HEK293 (cell line): Measurements from ENCODE around the gene ZNF425.

Source experiments
- CTCF ChIP-seq: fragments of 450-650 bp; formaldehyde crosslinking; IDR thresholded peaks from 2 replicates; pipeline ENCODE4 v1.5.1; 2016; ENCODE audit warnings: missing biosample characterization, missing genetic modification characterization
- EGR2 ChIP-seq: fragments of 450-650 bp; formaldehyde crosslinking; IDR thresholded peaks from 2 replicates; pipeline ENCODE4 v1.5.1; 2016; ENCODE audit warnings: low read depth, missing biosample characterization, missing genetic modification characterization
- GLIS1 ChIP-seq: fragments of 450-650 bp; formaldehyde crosslinking; IDR thresholded peaks from 2 replicates; pipeline ENCODE4 v1.5.1; 2016; ENCODE audit warnings: missing biosample characterization, missing genetic modification characterization
- KLF10 ChIP-seq: fragments of 450-650 bp; IDR thresholded peaks from 2 replicates; pipeline ENCODE4 v1.5.1; 2018; ENCODE audit warnings: missing biosample characterization, mild to moderate bottlenecking, missing genetic modification characterization
- KLF17 ChIP-seq: fragments of 450-650 bp; formaldehyde crosslinking; IDR thresholded peaks from 2 replicates; pipeline ENCODE4 v1.5.1; 2016; ENCODE audit warnings: missing biosample characterization, missing genetic modification characterization
- KLF7 ChIP-seq: fragments of 450-650 bp; formaldehyde crosslinking; IDR thresholded peaks from 2 replicates; pipeline ENCODE4 v1.5.1; 2016; ENCODE audit warnings: missing biosample characterization, missing genetic modification characterization, borderline replicate concordance
- OSR2 ChIP-seq: fragments of 450-650 bp; formaldehyde crosslinking; IDR thresholded peaks from 2 replicates; pipeline ENCODE4 v1.5.1; 2016; ENCODE audit warnings: missing biosample characterization, missing genetic modification characterization
- SP2 ChIP-seq: fragments of 450-650 bp; formaldehyde crosslinking; IDR thresholded peaks from 2 replicates; pipeline ENCODE4 v1.5.1; 2016; ENCODE audit warnings: missing biosample characterization, missing genetic modification characterization
- SP7 ChIP-seq: fragments of 450-650 bp; formaldehyde crosslinking; IDR thresholded peaks from 2 replicates; pipeline ENCODE4 v1.5.1; 2016; ENCODE audit warnings: missing biosample characterization, missing genetic modification characterization
- ZBTB10 ChIP-seq: fragments of 450-650 bp; formaldehyde crosslinking; IDR thresholded peaks from 2 replicates; pipeline ENCODE4 v1.5.1; 2016; ENCODE audit warnings: missing biosample characterization, missing genetic modification characterization
- ZBTB11 ChIP-seq: fragments of 450-650 bp; formaldehyde crosslinking; conservative IDR thresholded peaks from 2 replicates; pipeline ENCODE4 v1.5.1; 2016; ENCODE audit warnings: low read depth, missing biosample characterization, missing genetic modification characterization
- ZBTB20 ChIP-seq: fragments of 450-650 bp; formaldehyde crosslinking; IDR thresholded peaks from 2 replicates; pipeline ENCODE4 v1.5.1; 2016; ENCODE audit warnings: missing biosample characterization, missing genetic modification characterization
- ZBTB6 ChIP-seq: fragments of 450-650 bp; formaldehyde crosslinking; IDR thresholded peaks from 2 replicates; pipeline ENCODE4 v1.5.1; 2017; ENCODE audit warnings: missing biosample characterization, missing genetic modification characterization
- ZBTB7A ChIP-seq: fragments of 450-650 bp; formaldehyde crosslinking; IDR thresholded peaks from 2 replicates; pipeline ENCODE4 v1.5.1; 2016; ENCODE audit warnings: low read depth, missing biosample characterization, missing genetic modification characterization
- ZNF148 ChIP-seq: fragments of 450-650 bp; formaldehyde crosslinking; IDR thresholded peaks from 2 replicates; pipeline ENCODE4 v1.5.0; 2017; ENCODE audit warnings: missing biosample characterization, missing genetic modification characterization, borderline replicate concordance
- ZNF184 ChIP-seq: fragments of 450-650 bp; IDR thresholded peaks from 2 replicates; pipeline ENCODE4 v1.5.1; 2018; ENCODE audit warnings: missing biosample characterization, mild to moderate bottlenecking, missing genetic modification characterization
- ZNF362 ChIP-seq: fragments of 450-650 bp; formaldehyde crosslinking; IDR thresholded peaks from 2 replicates; pipeline ENCODE4 v1.5.1; 2016; ENCODE audit warnings: missing biosample characterization, missing genetic modification characterization
- ZNF394 ChIP-seq: fragments of 450-650 bp; formaldehyde crosslinking; IDR thresholded peaks from 2 replicates; pipeline ENCODE4 v1.5.1; 2016; ENCODE audit warnings: missing biosample characterization, missing genetic modification characterization, mild to moderate bottlenecking, moderate library complexity, borderline replicate concordance
- ZNF404 ChIP-seq: fragments of 450-650 bp; formaldehyde crosslinking; IDR thresholded peaks from 2 replicates; pipeline ENCODE4 v1.5.1; 2017; ENCODE audit warnings: missing biosample characterization, missing genetic modification characterization
- ZNF423 ChIP-seq: fragments of 450-650 bp; formaldehyde crosslinking; IDR thresholded peaks from 2 replicates; pipeline ENCODE4 v1.5.1; 2016; ENCODE audit warnings: missing biosample characterization, missing genetic modification characterization
- ZNF600 ChIP-seq: fragments of 450-650 bp; formaldehyde crosslinking; IDR thresholded peaks from 2 replicates; pipeline ENCODE4 v1.5.1; 2016; ENCODE audit warnings: missing biosample characterization, missing genetic modification characterization
- ZNF629 ChIP-seq: fragments of 450-650 bp; formaldehyde crosslinking; IDR thresholded peaks from 2 replicates; pipeline ENCODE4 v1.5.1; 2017; ENCODE audit warnings: missing biosample characterization, missing genetic modification characterization
- ZNF777 ChIP-seq: fragments of 450-650 bp; formaldehyde crosslinking; IDR thresholded peaks from 2 replicates; pipeline ENCODE4 v1.5.1; 2017; ENCODE audit warnings: missing biosample characterization, missing genetic modification characterization, borderline replicate concordance
- ZSCAN30 ChIP-seq: fragments of 450-650 bp; IDR thresholded peaks from 2 replicates; pipeline ENCODE4 v1.5.1; 2018; ENCODE audit warnings: missing biosample characterization, mild to moderate bottlenecking, missing genetic modification characterization, moderate library complexity
- ZXDB ChIP-seq: fragments of 450-650 bp; formaldehyde crosslinking; IDR thresholded peaks from 2 replicates; pipeline ENCODE4 v1.5.1; 2016; ENCODE audit warnings: missing biosample characterization, missing genetic modification characterization

ZNF425 gene

GRCh38 chr7:149090397-149091195 is 35.5 kb downstream of the ZNF425 start, which contains the start of gene ZNF786 (continued):
- TF ChIP-seq ZBTB11 (tag by site-specific recombination) (peak; percentile 48), KLF10 (tag by site-specific recombination) (peak; percentile 45), ZNF600 (peak; percentile 95), SP7 (tag by site-specific recombination) (peak; percentile 72; the same call in 1 of the 2 replicates), KLF7 (tag by site-specific recombination) (peak; percentile 60; the same call in 1 of the 2 replicates), CTCF (tag by site-specific recombination) (peak; percentile 92), ZNF629 (tag by site-specific recombination) (peak; percentile 59; the same call in 1 of the 2 replicates), SP2 (peak; percentile 71), GLIS1 (tag by site-specific recombination) (peak; percentile 86), ZNF362 (tag by site-specific recombination) (no peak), ZNF777 (tag by site-specific recombination) (peak; percentile 62; the same call in 1 of the 2 replicates), ZBTB7A (tag by site-specific recombination) (peak; percentile 94), ZSCAN30 (peak; percentile 97), ZNF394 (tag by site-specific recombination) (peak; percentile 7; the same call in 1 of the 2 replicates), ZNF184 (0 out of 2 replicates have a peak, but pooled peaks have one; percentile 37), OSR2 (tag by site-specific recombination) (peak; percentile 33; the same call in 1 of the 2 replicates), ZBTB20 (tag by site-specific recombination) (peak; percentile 94), ZNF404 (no peak), KLF17 (peak; percentile 62), ZBTB6 (tag by site-specific recombination) (peak; percentile 25; the same call in 1 of the 2 replicates), ZNF148 (tag by site-specific recombination) (no peak), EGR2 (tag by site-specific recombination) (peak; percentile 70), ZXDB (tag by site-specific recombination) (peak; percentile 86), ZBTB10 (tag by site-specific recombination) (peak; percentile 92), ZNF423 (peak; percentile 63)
